Loucy (cell line): Measurements from ENCODE around the gene OR5AU1.

ENCODE experiments used
- EZH2phosphoT487 ChIP-seq: fragments of 200-600 bp; IDR thresholded peaks from 2 replicates; pipeline ENCODE4 v1.6.1; 2018; ENCODE audit warnings: antibody characterized with exemption, mild to moderate bottlenecking, moderate library complexity, borderline replicate concordance
- TF ChIP-seq, protein P1 (sequence below): fragments of 200-600 bp; sonication (generic); conservative IDR thresholded peaks from 2 replicates; pipeline ENCODE4 v1.5.1; 2014; ENCODE audit warnings: mild to moderate bottlenecking, antibody characterized with exemption, low read length

DNA sequence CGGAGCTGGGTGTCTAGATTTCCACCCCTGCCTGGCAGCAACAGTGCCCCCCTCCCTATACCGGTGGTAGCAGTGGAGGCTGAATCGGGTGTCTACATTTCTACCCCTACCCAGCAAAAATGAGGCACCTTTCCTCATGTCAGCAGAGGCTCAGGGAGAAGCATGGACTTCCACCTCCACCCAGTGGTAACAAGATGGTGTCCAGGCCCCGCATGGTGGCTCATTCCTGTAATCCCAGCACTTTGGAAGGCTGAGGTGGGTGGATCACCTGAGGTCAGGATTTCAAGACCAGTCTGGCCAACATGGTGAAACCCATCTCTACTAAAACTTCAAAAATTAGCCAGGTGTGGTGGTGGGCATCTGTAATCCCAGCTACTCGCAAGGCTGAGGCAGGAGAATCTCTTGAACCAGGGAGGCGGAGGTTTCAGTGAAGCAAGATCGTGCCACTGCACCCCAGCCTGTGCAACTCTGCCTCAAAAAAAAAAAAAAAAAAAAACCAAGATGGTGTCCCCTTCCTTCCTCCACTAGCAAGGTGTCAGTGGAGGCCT is 35.5 kb upstream of the OR5AU1 start:
- TF ChIP-seq, protein P1, sequence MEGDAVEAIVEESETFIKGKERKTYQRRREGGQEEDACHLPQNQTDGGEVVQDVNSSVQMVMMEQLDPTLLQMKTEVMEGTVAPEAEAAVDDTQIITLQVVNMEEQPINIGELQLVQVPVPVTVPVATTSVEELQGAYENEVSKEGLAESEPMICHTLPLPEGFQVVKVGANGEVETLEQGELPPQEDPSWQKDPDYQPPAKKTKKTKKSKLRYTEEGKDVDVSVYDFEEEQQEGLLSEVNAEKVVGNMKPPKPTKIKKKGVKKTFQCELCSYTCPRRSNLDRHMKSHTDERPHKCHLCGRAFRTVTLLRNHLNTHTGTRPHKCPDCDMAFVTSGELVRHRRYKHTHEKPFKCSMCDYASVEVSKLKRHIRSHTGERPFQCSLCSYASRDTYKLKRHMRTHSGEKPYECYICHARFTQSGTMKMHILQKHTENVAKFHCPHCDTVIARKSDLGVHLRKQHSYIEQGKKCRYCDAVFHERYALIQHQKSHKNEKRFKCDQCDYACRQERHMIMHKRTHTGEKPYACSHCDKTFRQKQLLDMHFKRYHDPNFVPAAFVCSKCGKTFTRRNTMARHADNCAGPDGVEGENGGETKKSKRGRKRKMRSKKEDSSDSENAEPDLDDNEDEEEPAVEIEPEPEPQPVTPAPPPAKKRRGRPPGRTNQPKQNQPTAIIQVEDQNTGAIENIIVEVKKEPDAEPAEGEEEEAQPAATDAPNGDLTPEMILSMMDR, result no peak
- TF ChIP-seq EZH2phosphoT487, result no peak
